OCI-LY3 (cell line): Measurements from ENCODE around the gene RPP38.

Source experiments
- EZH2phosphoT487 ChIP-seq: fragments of 200-600 bp; shearing (Covaris generic); IDR thresholded peaks from 2 replicates; pipeline ENCODE4 v1.6.1; 2018; ENCODE audit warnings: antibody characterized with exemption, mixed run types, low read depth
- TF ChIP-seq, protein P1 (sequence below): fragments of 200-600, 300-600 bp; sonication (generic); IDR thresholded peaks from 2 replicates; pipeline ENCODE4 v1.5.1; 2014; ENCODE audit warnings: antibody characterized with exemption, low read length, low read depth

GRCh38 chr10:15069230-15069629 is 27.9 kb upstream of the RPP38 start:
- TF ChIP-seq, protein P1, sequence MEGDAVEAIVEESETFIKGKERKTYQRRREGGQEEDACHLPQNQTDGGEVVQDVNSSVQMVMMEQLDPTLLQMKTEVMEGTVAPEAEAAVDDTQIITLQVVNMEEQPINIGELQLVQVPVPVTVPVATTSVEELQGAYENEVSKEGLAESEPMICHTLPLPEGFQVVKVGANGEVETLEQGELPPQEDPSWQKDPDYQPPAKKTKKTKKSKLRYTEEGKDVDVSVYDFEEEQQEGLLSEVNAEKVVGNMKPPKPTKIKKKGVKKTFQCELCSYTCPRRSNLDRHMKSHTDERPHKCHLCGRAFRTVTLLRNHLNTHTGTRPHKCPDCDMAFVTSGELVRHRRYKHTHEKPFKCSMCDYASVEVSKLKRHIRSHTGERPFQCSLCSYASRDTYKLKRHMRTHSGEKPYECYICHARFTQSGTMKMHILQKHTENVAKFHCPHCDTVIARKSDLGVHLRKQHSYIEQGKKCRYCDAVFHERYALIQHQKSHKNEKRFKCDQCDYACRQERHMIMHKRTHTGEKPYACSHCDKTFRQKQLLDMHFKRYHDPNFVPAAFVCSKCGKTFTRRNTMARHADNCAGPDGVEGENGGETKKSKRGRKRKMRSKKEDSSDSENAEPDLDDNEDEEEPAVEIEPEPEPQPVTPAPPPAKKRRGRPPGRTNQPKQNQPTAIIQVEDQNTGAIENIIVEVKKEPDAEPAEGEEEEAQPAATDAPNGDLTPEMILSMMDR = no peak
- no peak for TF ChIP-seq EZH2phosphoT487
